ENCODE measurements around the gene PRKG2.

- TF ChIP-seq CTCF (IDR thresholded peaks at IDR 0.05) (no peak), POLR2A (IDR thresholded peaks at IDR 0.05) (no peak)
These were observed 118.5 kb downstream of the PRKG2 start for GRCh38 chr4:81096566-81096965.
